Esophagus mucosa (tissue), 1 donor: ENCODE measurements around the gene LDLRAP1. TPM values are rescaled to one million over a fixed set of nuclear protein-coding genes. Genes with fewer than 3 reads are reported as not detected.
A peak's percentile ranks its signal among the peaks of the same experiment; 100 is the strongest.

Experiments
- ATAC-seq: fragments of 200-7000 bp; cut with Tn5 transposase; one replicate; pipeline ENCODE4 v1.9.1; 2020
- total RNA-seq: library from RNA; stranded (reverse); gene quantifications from one replicate; pipeline ENCODE4 v1.2.4, GENCODE V29; 2023
- donor health status: DM: yes; HTN: yes; CAD: no.

Gene LDLRAP1
- total RNA-seq, 1 donor from 2014 or later = 18.8 TPM

DNA sequence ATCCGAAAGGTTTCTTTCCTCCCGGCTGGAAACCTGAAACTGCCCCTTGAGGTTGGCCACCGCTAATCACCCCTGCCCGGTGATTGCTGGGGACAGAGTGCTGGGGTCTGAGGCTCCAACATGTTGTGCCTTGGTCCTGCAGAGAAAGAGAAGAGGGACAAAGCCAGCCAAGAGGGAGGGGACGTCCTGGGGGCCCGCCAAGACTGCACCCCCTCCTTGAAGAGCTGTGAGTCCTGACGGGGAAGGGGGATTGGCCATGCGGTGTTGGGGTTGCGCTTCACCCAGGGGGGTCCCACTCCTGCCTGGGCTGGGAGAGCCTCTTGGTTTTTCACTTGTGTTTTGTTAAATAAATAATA, 19.5 kb downstream of the LDLRAP1 start:
- ATAC-seq = no peak

DNA sequence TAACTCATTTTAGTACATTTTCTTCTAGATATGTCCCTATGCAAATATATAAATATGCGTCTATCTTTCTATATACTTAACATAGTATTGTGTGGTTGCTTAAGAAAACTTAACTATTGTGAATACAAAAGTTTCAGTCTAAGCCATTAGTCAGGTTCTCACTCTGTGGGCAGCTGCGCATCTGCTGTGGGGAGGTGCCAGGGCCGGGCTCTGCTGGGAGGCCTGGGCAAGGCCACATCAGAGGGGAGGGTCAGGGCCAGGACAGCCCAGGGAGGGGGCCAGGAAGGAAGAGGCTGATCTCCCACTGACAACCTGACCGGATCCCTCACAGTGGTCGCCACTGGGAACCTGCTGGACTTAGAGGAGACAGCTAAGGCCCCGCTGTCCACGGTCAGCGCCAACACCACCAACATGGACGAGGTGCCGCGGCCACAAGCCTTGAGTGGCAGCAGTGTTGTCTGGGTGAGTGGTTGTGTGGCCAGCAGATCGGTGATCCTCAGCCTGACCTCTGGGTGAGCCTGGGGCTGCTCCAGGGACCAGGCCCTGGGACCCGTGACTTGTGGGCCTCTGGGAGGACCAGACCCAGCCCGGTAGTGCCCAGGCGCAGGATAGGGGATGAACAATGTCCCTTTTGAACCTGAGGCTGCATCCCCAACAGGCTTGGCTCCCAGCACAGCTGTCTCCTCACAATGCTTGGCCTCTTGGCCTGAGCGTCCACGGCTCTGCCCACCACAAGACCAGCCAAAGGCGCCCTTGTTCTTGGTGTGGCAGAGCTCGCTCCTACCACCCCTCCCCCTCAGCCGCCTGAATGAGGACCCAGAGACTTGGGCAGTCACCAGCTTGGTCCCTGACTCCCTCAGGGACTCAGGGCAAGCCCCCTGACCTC, 20.2 kb downstream of the LDLRAP1 start:
- ATAC-seq = no peak

DNA sequence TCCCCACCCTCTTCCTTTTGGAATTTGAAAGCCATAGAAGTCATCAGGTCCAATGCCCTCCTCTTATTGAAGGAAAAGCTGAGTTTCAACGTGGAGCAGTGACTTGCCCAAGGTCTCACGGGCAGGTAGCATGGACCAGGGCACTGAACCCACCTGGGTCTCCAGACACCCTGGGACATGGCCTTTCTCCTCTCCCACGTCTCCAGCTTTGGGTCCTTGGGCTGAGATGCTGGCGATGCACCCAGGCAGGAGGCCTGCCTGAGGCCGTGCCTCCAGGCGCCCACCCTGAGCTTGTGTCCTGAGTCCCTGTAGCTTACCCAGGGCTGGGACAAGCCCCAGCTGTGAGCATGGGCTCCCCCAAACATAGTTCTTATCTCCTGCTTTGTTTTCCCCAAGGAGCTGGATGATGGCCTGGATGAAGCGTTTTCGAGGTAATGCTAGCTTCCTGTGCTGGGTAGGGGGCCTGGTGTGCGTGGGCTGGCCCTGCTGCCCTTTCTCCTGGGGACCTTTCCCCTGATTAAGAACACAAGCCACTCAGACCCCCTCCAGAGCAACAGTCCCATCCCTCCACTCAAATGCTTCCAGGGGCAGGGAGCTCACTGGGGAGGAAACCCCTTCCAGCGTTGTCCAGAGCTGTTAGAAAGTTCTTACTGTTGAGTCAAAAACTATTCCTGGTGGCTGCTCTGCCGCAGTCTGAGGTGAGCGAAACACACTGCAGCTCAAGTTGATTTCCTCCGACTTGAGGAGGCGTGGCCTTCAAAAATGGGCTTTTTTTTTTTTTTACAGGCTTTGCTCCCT, 21.6 kb downstream of the LDLRAP1 start:
- ATAC-seq = no peak

GRCh38 chr1:25565626-25566025, 22.2 kb downstream of the LDLRAP1 start:
- no peak for ATAC-seq

DNA sequence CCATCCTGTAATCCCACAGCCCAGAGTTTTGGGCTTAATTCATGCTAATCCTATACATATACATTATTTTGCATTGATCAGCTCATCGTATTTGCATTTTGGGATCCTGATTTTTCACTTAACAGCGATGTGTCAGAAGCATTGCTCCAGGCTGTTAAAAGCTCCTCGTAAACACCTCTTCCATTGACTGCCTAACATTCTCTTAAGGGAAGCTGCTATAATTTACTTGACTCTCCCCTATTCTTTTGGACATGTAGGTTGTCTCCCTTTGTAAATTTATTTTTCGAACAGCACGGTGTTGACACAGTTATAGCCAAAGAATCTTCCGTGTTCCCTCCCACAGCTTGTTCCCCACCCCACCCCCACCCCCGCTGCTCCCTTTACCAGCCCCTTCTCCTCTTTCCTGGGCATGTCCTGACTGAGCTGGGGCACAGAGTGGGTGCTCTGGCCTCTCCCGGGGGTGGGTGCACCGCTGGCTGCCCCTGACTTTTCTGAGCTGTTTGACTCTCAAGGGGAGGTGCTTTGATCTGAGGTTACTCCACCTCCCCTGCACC, 22.8 kb downstream of the LDLRAP1 start:
- ATAC-seq = no peak

- peak; percentile 16 for ATAC-seq
Observed at GRCh38 chr1:25566730-25567341, 23.4 kb downstream of the LDLRAP1 start.

- no peak for ATAC-seq
Observed at GRCh38 chr1:25567710-25568089, 24.3 kb downstream of the LDLRAP1 start.

GRCh38 chr1:25568090-25568833, 24.9 kb downstream of the LDLRAP1 start:
- peak; percentile 83 for ATAC-seq

DNA sequence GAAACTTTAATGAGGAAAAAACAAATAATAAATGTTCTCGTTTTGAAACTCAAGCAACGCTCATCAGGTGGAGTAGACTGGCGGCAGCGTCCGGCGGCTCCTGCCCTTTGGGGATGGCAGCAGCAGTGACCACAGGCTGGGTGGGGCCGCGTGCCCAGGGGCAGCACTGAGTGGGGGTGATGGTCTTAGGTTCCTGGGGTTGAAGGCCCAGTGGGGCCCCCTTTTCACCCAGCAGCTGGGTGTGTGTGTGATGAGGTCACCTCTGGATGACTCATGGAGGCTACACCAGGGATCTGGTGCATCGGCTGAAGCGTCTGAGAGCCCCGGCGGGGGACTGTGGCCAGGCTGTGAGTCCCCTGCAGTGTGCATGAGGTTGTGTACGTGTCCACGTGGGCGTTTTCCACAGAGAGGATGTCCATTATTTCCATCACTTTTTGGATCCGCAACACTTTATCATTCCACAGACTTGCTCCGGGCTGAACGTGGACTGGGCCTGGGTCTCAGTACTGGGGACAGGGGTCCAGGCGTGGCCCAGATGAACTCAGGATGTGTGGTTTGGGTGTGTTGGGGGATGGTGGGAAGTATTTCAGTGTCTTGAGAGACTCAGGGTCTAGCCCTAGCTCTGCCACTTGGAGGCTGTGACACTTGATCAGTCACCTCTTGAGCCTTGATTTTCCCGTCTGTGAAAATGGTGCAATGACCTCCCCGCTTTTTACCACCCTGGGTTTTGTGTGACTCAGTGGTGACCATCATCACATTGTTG, 25.6 kb downstream of the LDLRAP1 start:
- peak; percentile 64 for ATAC-seq

- ATAC-seq = no peak
Observed at GRCh38 chr1:25569597-25570396, 26.4 kb downstream of the LDLRAP1 start.

- no peak for ATAC-seq
Observed at GRCh38 chr1:25570798-25571521, 27.6 kb downstream of the LDLRAP1 start.

DNA sequence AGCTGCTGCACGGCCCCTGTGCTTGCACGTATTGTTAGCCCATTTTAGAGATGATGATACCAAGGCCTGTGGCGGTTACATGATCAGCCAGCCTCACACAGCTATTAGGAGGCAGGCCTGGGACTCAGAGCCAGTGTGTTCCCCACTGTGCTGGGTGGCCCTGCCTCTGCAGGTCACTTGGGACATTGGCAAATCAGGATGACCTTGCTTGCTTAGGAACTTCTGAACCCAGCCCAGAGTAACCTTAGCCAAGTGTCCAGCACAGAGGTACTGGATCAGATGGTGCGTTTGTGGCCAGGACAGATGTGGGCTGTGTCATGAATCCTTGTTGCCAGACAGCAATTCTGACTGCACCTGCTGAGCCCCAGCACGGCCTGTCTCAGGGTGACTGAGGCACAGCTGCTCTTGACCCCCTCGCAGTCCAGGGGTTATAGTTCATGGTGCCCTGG, 28.1 kb downstream of the LDLRAP1 start:
- no peak for ATAC-seq

GRCh38 chr1:25572107-25572506, 28.7 kb downstream of the LDLRAP1 start:
- no peak for ATAC-seq

GRCh38 chr1:25572708-25573590, 29.5 kb downstream of the LDLRAP1 start:
- peak; percentile 14 for ATAC-seq

- peak; percentile 14 for ATAC-seq
Observed at GRCh38 chr1:25573591-25573930, 30.2 kb downstream of the LDLRAP1 start.

DNA sequence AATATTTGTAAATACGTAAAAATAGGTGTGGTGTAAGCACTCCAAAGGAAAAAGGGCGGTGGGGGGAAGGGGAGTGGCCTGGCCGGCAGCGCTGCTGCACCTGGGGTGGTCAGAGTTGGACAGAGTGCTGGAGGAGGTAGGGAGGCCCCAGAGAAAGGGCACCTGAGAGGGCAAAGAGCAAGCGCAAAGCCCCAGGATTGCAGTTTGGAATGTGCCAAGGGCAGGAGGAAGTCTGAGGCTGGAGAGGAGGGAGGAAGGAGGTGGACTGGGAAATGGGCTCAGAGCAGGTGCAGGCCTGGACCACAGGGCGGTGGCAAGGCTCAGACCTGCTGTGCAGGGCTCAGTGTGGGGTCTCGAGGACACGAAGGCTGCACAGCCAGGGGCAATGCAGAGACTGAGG, 30.6 kb downstream of the LDLRAP1 start:
- ATAC-seq = no peak

DNA sequence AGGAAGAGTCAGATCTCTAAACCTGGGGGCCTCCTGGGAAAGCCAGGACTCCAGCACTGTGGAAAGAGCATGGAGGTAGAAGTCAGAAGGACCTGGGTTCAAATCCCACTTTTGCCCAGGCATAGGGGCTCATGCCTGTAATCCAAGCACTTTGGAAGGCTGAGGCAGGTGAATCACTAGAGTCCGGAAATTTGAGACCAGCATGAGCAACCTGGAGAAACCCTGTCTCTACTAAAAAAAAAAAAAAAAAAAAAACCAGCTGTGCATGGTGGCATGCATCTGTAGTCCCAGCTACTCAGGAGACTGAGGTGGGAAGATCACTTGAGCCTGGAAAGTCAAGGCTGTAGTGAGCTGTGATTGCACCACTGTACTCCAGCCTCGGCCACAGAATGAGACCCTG, 31.8 kb downstream of the LDLRAP1 start:
- ATAC-seq = no peak

GRCh38 chr1:25576459-25577133, 33.2 kb downstream of the LDLRAP1 start:
- ATAC-seq = no peak
